ENCODE measurements around the gene RHBDD1. TPM values are rescaled to one million over a fixed set of nuclear protein-coding genes. Genes with fewer than 3 reads are reported as not detected.
A peak's percentile ranks its signal among the peaks of the same experiment; 100 is the strongest.

Gene RHBDD1
- total RNA-seq, 1 donor, result 45.0 TPM

GRCh38 chr2:226909126-226909525 is 73.3 kb downstream of the RHBDD1 start:
- H3K4me3 ChIP-seq (ENCODE audit: low read depth, low read length), result no peak overlapping the region
- no peak for TF ChIP-seq CTCF (IDR thresholded peaks at IDR 0.05; ENCODE audit: insufficient read depth, low read length)
- no peak for DNase-seq (ENCODE audit: low read depth)

GRCh38 chr2:226909836-226910235 is 74.0 kb downstream of the RHBDD1 start:
- H3K4me3 ChIP-seq (ENCODE audit: low read depth, low read length), result no peak overlapping the region
- no peak for TF ChIP-seq CTCF (IDR thresholded peaks at IDR 0.05; ENCODE audit: insufficient read depth, low read length)
- no peak for DNase-seq (ENCODE audit: low read depth)

GRCh38 chr2:226910384-226910783 is 74.5 kb downstream of the RHBDD1 start:
- no peak for DNase-seq (ENCODE audit: low read depth)
- H3K4me3 ChIP-seq (ENCODE audit: low read depth, low read length), result no peak overlapping the region
- no peak for TF ChIP-seq CTCF (IDR thresholded peaks at IDR 0.05; ENCODE audit: insufficient read depth, low read length)

- no peak overlapping the region for H3K4me3 ChIP-seq (ENCODE audit: low read depth, low read length)
- TF ChIP-seq CTCF (IDR thresholded peaks at IDR 0.05; ENCODE audit: insufficient read depth, low read length), result no peak
- DNase-seq (ENCODE audit: low read depth), result peak; percentile 21
These were observed 76.1 kb downstream of the RHBDD1 start for GRCh38 chr2:226911932-226912331.

GRCh38 chr2:226913641-226914040 is 77.8 kb downstream of the RHBDD1 start:
- TF ChIP-seq CTCF (IDR thresholded peaks at IDR 0.05; ENCODE audit: insufficient read depth, low read length), result no peak

GRCh38 chr2:226915846-226916360 is 80.0 kb downstream of the RHBDD1 start:
- no peak for TF ChIP-seq CTCF (IDR thresholded peaks at IDR 0.05; ENCODE audit: insufficient read depth, low read length)
- DNase-seq (ENCODE audit: low read depth), result peak; percentile 37
- no peak overlapping the region for H3K4me3 ChIP-seq (ENCODE audit: low read depth, low read length)

More at GRCh38 chr2:226913641-226914040, 77.8 kb downstream of the RHBDD1 start:
- no peak for DNase-seq (ENCODE audit: low read depth)
- H3K4me3 ChIP-seq (ENCODE audit: low read depth, low read length), result no peak overlapping the region

- no peak for DNase-seq (ENCODE audit: low read depth)
- no peak for TF ChIP-seq CTCF (IDR thresholded peaks at IDR 0.05; ENCODE audit: insufficient read depth, low read length)
These were observed 80.8 kb downstream of the RHBDD1 start for GRCh38 chr2:226916669-226917068.

More at GRCh38 chr2:226916669-226917068, 80.8 kb downstream of the RHBDD1 start:
- H3K4me3 ChIP-seq (ENCODE audit: low read depth, low read length), result no peak overlapping the region

Measured in fibroblast of the aortic adventitia (primary cell).